GM19438 (cell line): ENCODE data around the gene FLOT1.

Experiments used
- ATAC-seq: cut with Tn5 transposase; IDR thresholded peaks from one replicate; pipeline ENCODE4 v1.9.1; 2021; ENCODE audit warnings: low read depth; ENCODE audit not compliant: unreplicated experiment

Gene FLOT1

DNA sequence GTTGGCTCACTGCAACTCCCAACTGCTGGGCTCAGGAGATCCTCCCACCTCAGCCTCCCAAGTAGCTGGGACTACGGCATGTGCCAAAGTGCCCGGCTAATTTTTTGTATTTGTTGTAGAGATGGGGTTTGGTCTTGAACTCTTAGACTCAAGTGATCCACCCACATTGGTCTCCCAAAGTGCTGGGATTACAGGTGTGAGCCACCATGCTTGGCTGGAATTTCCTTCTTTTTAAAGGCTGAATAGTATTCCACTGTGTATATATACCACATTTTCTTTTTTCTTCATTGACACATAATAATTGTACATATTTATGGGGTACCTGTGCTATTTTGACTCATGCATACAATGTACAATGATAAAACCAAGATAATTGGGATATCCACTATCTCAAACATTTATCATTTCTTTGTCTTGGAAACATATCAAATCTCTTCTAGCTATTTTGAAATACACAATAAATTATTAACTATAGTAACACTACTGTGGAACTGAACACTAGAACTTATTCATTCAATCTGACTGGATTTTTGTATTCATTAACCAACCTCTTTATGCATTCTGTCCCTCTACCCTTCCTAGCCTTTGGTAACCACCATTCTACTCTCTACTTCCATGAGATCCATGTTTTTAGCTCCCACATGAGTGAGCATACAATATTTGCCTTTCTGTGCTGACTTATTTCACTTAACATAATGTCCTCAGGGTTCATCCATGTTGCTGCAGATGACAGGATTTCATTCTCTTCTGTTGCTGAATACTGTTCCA lies 33.2 kb downstream of the FLOT1 start:
- no peak for ATAC-seq

GRCh38 chr6:30707281-30707850 lies 35.1 kb downstream of the FLOT1 start:
- ATAC-seq = no peak

DNA sequence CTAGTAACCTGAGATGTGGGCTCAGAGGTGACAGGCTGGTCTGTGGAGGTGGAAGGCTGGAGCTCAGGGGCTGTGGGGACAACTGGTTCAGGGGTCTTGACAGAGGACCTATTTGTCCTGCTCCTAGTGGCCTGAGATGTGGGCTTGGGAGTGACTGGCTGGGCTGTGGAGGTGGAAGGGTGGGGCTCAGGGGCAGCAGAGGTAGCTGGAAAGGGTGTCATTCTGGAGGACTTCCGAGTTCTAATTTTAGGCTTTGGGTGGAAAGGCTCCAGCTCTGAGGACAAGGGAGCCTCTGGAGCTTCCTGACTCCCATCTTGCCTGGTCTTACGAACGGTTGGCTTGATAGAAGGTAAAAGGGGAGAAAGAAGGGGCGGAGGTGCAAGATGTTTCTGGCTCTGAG lies 36.9 kb downstream of the FLOT1 start:
- no peak for ATAC-seq

DNA sequence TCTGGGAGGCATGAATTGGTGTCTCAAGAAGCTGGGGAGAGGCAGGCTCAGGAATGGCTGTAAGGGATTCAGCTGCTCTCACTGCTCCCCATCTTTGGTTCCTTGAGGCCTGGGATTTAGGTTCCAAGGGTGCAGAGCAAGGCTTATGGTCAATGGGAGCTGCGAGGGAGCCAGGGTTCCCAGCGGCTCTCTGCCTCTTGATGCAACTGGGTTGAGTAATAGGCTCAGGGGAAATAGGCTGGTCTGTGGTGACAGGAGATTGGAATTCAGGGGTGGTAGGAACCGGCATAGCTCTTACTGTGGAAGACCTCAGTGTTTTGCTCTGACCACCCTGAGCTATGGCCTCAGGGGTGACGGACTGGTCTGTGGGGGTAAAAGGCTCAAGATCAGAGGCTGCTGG lies 38.7 kb downstream of the FLOT1 start:
- ATAC-seq = no peak

DNA sequence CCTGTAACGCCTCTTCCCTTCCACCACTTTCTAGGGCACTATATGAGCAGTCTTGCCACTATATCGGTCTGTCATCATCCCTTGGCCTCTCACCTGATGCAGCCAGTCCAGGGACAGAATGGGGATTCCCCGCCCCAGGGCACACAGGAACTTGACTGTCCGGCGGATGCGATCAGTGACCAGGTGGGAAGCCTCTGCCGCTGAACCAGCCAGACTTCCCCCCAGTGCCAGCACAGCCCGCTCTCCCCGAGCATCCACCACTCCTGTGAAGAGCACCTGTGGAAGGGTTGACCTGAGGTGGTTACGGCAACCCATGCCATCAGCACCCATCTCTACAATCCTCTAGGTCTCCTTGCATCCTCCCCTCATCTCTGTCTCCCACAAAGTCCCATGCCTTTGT lies 39.5 kb downstream of the FLOT1 start:
- no peak for ATAC-seq

GRCh38 chr6:30700340-30700739 lies 42.1 kb downstream of the FLOT1 start:
- no peak for ATAC-seq

DNA sequence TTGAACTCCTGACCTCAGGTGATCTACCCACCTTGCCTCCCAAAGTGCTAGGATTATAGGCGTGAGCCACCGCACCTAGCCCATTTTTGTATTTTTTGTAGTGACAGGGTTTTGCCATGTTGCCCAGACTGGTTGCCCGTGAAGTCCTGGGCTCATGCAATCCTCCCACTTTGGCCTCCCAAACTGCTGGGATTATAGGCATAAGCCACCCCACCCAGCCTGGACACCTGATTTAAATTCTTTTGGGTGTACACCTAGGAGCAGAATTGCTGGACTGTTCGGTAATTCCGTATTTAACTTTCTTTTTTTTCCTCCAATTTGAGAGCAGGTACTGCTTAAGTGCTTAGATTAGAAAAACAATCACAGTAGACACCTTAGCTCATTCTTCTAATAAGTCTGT lies 46.1 kb downstream of the FLOT1 start:
- ATAC-seq = no peak

GRCh38 chr6:30691208-30691847 lies 51.2 kb downstream of the FLOT1 start:
- no peak for ATAC-seq

DNA sequence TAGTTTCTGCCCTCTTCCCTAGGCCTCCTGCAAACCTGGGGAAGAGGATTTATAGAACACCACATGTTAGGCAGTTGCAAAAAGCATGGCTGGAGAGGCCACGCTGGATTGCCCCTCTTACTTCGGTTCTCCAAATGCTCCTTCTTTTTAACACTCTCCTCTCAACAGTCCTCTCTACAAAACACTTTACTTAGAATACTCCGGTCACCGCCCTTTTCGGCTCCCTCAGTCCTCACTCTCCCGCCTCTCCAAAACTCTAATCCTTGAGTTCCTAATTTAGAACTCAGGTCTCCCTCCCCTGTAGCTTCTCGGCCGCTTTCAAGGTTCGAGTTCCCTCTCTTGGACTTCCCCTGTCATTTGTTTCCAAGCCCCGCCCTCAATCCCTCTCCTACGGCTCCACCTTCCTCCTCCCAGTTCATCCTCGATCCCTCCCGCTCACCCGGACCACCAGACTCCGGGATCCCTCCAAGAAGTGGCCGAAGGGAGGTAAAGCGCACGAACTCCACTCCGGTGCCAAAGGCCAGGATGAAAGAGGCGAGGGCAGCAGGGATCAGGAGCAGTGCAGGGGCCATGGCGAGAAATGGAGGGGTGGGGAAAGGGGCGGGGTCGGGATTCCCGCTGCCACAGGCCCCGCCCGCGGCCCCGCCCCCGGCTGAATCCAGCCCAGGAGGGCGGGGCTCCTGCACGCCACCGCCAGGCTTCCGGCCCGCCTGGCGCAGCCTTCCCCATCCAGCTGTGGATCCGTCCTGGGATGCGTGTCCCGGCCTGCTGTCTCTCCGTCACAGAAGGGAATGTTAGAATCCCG lies 51.9 kb downstream of the FLOT1 start, which contains the start of gene NRM:
TSS of gene NRM (minus strand) at position 582 of the 805 bp plus-strand sequence. CDS start at position 572, 10 bp downstream.
- ATAC-seq = peak; percentile 25

DNA sequence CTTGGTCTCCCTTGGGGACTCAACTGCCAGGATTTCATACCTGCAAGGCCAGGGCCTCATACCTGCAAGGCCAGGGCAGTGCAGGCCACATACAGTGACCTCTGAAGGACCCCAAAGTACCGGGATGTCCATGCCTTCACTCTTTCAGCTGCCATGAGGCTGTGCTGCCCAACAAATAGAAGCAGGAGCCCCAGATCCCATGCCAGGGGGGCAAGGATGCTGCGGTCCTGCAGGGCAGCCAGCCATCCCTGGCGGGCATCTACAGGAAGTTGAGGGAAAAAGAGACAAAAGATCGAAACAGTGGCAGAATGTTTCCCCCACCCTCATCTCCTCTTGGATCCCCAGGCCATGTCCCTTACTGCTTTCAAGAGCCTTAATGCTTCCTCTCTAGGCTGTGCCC lies 52.5 kb downstream of the FLOT1 start:
- ATAC-seq = no peak

DNA sequence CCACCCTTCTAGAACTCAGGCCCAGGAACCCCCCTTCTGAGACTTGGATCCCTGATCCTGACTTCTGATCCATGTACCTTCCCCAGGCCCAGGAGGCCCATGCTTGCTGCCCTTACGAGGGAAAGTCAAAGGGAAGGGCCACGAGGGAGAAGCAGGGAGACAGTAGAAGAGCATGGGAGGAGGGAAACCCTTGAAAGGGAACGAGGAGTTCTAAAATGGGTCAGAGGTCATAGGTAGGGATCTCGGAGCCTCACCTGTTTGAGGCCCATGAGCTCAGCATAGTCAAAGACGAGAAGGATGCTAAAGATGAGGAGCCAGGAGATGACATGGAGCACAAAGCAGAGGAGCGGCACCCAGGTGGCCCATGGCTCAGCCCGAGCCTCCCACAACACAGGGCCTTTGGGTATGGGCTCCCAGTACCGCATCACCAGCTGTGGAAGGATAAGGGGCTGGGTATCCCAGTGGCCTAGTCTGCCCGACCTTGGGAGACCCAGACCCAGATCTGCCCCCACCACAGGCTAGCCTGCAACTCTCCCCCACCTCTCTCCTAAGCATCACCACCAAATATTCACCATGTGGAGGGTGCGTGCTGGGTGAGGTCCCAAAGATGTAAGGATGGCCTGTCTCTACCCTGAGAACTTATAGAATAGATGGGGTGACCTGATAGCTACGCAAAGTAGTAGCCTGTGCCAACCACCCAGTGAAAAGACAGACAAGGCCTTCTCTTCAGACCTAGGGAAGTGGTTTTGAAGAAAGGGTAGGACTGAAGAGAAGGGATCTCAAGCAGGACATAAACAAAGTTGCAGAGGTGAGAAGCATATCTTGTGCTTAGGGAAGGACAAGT lies 53.2 kb downstream of the FLOT1 start:
- ATAC-seq = no peak

DNA sequence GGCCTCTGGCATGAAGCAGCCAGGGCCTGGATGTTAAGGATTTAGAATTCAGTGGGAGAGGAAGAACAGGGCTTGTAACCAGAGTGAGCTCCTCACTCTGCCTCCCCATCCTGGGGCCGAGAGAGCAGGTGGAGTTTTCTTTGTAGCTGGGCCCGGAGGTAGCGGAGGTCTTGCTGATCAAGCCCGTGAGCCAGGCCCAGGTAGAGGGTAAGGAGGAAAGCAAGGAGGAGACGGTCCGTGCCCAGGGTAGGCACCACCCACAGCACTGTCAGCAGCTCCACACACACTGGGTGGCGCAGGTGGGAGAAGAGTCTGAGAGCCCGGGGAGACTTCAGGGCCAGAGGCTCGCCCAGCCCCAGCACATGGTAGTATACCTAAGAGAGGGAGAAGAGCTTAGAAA lies 53.9 kb downstream of the FLOT1 start:
- ATAC-seq = no peak

DNA sequence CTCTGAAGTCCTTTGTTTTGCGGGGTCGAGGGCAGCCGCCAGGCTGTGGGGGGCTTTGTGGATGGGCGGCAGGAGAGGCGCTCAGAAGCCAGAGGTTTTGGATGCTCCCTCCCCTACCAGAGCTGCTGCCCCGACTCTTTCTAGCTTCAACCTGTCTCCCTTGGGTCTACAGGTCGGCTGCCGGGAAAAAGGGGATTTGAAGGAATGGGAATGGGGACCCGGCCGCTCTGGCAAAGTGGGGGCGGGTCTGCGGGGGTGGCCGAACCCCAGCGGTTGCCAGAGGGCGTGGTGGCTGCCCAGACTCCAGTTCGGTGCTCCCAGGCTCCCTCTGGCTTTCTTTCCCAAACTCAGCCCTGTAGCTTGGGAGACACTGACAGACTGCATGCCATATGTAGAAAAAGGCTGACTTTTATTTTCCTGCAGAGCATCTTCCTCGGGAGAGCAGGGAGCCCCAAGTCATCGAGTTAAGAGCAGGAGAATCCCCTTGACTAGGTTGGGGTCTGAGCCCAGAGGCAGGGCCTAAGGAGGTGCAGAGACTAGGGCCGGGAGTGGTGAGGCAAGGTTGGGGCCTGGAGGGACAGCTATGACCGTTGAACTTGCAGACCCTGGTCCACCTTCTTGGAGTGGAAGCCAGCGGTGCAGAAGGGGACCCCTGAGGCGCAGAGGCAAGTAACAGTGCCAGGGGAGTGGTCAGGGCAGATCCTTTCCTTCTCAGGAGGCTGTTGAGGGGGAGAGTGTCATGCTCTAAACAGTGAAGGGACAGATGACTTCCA lies 54.6 kb downstream of the FLOT1 start:
- no peak for ATAC-seq

DNA sequence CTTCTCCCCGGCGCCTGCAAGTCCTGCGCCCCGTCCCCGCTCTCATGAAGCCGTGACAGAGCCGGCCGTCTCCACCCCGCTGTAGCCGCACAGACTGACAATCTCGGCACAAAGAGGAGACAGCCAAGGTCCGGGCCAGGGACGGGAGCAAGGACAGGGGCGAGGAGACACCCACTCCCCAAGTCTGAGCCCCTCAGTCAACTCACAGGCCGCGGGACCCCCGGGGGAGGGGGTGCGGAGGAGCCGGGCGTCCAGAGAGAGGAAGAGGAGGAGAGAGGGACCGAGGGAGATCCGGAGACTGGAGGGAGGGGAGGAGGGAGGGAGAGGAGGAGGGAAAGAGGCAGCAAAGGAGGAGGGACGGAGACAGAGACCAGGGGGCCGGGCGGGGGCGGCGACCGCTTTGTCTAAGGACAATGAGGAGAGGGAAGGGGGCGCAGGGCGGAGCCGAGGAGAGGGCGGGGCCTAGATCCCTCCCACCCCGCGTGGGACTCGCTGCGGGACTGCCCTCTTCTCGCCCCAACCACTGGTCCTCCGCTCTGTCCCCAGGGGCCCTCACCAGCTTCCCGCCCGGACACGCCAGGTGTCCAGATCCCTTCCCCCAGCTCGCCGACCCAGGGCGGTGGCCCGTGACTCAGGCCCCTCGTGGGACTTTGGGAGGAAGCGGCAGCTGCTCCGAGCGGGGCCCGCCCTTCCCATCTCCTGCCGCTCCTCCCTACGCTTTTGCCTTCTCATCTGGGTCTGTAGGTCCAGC lies 55.4 kb downstream of the FLOT1 start:
- ATAC-seq = peak; percentile 49

DNA sequence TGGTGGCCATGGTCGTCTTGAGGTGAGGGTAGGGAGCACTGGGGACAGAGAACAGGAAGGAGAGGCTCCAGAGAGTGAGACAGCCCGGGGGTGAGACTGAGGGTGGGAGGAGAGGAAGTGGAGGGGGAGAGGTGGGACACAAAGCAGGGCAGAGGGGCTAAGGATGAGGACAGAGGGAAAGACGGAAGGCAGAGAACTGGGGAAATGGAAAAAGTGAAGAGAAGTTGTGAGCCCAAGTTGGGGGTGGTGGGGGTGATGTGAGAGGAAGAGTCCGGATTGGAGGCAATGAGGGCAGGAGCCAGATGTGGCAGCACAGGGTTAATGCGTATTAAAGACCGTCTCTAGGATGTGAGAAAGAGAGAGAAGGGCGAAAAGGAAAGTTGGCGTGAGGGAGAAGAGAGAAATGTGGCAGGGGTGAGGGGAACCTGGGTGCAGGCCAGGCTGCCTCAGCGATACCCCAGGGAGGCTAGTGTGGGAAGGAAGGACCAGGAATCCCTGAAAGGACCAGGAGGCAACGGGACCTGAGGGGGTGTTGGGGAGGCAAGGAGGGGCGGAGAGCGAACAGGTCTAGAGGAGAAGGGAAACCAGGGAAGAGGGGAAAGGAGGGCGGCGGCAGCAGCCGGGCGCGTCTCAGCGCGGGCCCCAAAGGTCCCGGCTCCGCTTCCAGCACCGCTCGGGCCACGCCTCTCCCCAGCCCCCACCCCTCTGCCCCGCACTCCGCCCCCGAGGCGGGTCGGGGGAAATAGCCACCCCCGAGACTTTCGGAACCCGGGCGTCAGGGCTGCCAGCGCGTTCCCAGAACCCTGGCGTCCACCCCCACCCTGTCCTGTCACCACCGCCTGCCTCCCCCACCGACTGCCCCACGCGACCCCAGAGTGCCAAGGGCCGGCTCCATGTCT lies 56.2 kb downstream of the FLOT1 start, which contains the start of gene PPP1R18:
TSS of gene PPP1R18 (minus strand) at position 637 of the 899 bp plus-strand sequence. CDS start at position 10, 627 bp downstream.
- ATAC-seq = no peak

- ATAC-seq = no peak
Observed at GRCh38 chr6:30685157-30686008, 57.1 kb downstream of the FLOT1 start.
